GM19463 (cell line): ENCODE data around the gene PIP5K1C.

Experiments
- ATAC-seq: cut with Tn5 transposase; IDR thresholded peaks from one replicate; pipeline ENCODE4 v1.9.1; 2021; ENCODE audit warnings: mild to moderate bottlenecking, moderate library complexity; ENCODE audit not compliant: unreplicated experiment

PIP5K1C gene

GRCh38 chr19:3721887-3722442 is 21.7 kb upstream of the PIP5K1C start:
- ATAC-seq: no peak

- ATAC-seq: no peak
These were observed 21.0 kb upstream of the PIP5K1C start for GRCh38 chr19:3721131-3721886.

DNA sequence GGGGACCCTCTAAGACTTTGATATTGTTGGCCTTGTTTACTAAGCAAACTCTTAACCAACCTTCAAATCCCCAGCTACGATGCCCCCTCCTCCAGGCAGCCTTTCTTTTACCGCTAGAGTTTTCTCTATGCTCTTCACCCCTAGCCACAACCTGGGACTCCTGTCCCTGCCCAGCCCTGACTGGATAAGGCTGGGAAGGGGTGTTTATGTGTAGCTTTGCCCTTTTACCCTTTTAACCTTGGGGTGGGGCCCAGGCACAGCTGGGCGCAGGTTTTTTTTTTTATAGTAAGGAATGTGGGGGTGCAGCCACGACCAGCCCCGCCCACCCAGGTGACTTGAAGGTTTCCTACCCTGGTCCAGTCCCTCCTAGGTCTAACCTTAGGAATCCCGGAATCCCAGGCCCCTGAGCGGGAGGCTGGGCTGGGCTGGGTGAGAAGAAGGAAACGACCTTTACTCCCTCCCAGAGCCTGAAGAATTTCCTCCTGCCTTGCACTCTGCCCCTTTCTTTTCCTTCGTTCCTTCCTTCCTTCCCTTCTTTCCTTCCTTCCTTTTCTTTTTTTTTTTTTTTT is 20.2 kb upstream of the PIP5K1C start:
- ATAC-seq: no peak

GRCh38 chr19:3719868-3720267 is 19.6 kb upstream of the PIP5K1C start:
- no peak for ATAC-seq

DNA sequence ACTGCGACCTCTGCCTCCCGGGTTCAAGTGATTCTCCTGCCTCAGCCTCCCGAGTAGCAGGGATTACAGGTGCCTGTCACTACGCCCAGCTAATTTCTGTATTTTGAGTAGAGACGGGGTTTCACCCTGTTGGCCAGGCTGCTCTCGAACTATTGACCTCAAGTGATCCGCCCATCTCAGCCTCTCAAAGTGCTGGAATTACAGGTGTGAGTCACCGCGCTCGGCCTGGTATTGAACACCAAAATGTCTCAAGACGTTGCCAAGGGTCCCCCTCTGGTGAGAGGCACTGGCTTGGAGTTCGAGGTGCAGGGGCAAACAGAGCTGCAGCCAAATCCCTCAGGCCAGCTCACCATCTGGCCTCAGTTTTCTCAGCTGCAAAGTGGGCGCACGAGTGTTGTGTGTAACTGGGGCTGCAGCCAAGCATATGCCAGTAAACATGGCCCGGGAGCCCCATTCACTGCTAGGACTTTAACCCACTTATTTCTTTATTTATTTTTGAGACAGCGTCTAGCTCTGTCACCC is 15.9 kb upstream of the PIP5K1C start:
- ATAC-seq: no peak

DNA sequence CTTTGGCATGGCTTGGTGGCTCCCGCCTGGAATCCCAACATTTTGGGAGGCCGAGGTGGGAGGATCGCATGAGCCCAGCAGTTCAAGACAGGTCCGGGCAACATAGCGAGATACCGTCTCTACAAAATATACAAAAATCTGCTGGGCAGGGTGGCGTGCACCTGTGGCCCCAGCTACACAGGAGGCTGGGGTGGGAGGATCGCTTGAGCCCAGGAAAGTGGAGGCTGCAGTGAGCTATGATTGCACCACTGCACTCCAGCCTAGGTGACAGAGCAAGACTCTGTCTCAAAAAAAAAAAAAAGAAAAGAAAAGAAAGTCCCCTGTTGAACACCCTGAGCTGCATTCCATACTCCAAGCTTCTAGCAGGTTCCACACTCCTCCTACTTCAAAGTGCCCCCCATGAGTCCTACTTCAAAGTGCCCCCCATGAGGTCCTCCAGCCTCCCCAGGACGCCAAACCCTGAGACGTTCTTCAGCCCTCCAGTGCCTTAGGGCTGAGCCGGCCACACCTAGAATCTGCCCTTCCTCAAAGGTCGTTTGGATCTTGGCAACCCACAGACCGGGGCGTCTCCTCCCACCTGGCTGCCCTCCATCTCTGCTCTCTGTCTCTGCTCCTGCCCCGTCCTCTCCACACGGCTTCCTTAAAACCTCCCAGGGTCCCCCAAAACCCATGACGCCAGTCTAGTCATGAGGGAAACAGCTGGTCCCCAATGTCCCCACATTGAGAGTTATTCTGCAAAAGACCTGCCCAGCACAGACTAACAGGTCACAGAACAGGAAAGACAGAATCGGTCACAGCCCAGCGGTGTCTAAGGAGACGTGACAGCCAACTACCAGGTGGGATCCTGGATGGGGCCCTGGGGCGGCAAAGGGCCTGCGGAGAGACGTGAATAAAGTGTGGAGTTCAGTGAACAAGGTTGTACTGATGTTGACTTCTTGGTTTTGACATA is 12.7 kb upstream of the PIP5K1C start:
- no peak for ATAC-seq

GRCh38 chr19:3710265-3710812 is 10.1 kb upstream of the PIP5K1C start:
- no peak for ATAC-seq

DNA sequence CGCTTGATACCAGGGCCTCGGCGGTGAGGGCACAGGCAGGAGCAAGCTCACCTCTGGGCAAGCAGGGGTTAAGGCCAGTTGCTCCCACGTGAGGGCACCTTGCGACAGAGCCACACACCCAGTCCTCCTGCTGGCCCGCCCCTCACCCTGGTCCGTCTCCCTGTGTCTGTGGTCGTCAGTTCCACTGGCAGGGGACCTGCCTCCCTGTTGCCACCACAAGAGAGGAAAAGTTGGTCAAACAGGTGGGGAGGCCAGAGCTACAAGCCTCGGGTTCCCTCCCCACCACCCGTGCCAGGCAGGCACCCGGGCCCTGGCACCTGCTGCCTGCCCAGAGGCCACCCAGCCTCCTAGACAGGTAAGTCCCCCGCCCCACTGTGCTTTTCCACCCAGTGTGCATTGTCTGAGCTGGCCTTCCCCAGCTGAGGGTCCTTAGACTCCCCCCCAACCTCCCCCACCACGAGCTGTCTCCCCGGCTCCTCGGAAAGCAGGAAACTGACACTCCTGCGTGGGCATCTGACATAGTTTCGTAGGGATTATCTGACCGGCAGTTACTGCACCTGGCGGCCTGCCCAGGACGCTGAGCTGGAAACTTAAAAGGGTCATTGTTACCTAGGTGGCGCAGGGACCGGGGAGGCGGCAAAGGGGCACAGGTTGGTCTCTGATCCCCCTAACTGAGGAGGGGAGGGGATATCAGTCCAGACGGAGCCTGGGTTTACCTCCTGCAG is 8.1 kb upstream of the PIP5K1C start, which contains the start of gene TJP3:
TSS of gene TJP3 (plus strand) at position 178 of the 725 bp plus-strand sequence. CDS start 20,049 bp downstream, outside the sequence.
- ATAC-seq: no peak

GRCh38 chr19:3707868-3708206 is 7.6 kb upstream of the PIP5K1C start:
- no peak for ATAC-seq

GRCh38 chr19:3701200-3701599 is 932 bp upstream of the PIP5K1C start:
- ATAC-seq: no peak

DNA sequence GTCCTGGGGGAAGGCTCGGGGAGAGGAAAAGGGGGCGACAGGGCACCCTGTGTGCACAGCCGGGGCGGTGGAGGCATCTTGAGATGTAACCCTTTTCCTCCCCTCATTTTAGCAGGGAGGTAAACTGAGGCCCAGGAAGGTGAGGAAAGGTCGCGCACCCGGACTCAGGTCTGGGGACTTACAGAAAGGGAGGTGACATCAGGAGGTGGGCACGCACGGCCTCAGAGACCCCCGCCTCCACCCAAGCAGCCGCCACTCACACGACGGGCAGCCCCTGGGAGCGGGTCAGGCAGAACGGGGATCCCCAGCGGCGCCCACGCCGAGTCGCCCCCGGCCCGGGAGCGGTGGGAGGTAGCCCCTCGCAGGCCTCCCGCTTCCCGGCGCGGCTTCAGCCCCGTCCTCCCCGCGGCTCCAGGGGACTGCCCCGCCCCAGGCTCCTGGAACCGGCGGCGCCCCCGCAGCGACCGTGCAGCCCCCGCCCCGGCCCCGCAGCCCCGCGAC is 477 bp downstream of the PIP5K1C start:
- ATAC-seq: no peak

- no peak for ATAC-seq
These were observed 1.1 kb downstream of the PIP5K1C start for GRCh38 chr19:3698974-3699740.

- ATAC-seq: no peak
These were observed 1.8 kb downstream of the PIP5K1C start for GRCh38 chr19:3698386-3698950.

DNA sequence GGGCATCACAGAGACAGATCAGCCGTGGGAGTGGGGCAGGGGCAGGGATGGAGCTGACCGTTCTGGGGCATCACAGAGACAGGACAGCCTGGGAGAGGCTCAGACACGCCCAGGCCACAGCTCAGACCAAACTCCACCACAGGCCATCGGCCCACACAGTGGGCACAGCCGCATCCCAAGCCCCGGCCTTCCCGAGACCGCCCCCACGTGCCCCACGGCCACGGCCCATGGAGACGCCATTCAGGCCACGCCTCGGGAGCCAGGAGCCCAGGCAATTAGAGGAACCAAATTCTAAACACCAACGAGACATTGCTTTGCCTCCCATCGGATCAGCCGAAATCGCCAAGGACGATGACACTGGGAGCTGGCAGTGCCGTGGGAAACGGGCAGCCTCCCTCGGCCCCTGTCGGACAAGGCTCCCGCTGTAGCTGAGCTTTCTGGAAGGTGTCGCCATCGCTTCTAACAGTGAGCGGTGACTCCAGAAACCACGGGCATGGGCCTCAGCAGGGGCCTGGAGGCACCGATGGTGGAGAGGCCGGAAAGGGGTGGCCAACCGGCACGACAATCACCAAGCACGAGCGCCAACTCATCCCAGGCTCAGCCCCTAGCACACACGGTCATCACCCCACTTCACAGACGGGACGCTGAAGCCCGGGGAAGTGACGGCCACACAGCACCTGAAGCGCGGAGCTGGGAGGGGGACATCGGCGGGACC is 2.4 kb downstream of the PIP5K1C start:
- ATAC-seq: no peak

- ATAC-seq: no peak
These were observed 3.2 kb downstream of the PIP5K1C start for GRCh38 chr19:3697094-3697493.

DNA sequence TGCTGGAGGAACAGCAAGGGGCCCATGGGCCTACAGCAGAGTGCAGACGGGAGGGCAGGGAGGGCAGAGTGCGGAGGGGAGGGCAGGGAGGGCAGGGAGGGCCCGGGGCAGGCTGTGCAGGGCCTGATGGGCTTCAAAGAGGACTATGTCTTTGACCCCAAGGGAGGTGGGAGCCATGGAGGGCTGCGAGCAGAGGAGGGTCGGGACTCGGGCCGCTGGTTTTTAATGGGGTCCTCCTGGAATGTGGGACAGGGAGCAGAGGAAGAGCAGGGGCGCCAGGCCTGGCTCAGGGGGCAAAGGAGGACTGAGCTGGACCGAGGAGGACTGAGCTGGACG is 3.6 kb downstream of the PIP5K1C start:
- ATAC-seq: no peak

GRCh38 chr19:3695986-3696659 is 4.1 kb downstream of the PIP5K1C start:
- no peak for ATAC-seq
